Measurements from ENCODE around the gene RAD51D. TPM values are rescaled to one million over a fixed set of nuclear protein-coding genes. Genes with fewer than 3 reads are reported as not detected.

The RAD51D gene
- polyA plus RNA-seq, 2 of the 4 experiments (the other 2 are of a cell fraction) = 18.4 to 23.8 TPM

DNA sequence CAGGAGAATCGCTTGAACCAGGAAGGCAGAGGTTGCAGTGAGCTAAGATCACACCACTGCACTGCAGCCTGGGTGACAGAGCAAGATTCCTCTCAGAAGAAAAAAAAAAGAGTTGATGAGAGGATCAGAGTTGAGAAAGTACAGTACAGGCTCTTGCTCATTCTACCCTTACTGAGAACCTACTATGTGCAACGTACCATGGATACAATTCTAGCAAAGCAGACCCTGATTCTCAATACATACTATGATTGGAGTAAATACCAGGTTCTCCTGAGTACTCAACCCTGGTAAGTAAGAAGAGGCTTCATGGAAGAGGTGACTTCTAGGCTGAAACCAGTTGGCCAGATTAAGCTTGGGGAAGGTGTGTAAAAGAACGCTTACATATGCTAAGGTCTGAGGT lies 57.4 kb downstream of the RAD51D start:
- ChIA-PET POLR2A (interaction anchor here (1.5 to 1.8 kb wide), 2 partner anchors 17 to 20 kb away, joined by 5 to 10 read pairs; no protein-coding TSS in a partner anchor), CTCF (interaction anchor here (0.6 to 5.2 kb wide), 7 partner anchors 23 to 1086 kb away, joined by 3 to 38 read pairs (median 9); partner anchors contain the start of gene RAD51D)
- Histone ChIP-seq H3K9me3 (no peaks in the 10 kb centered on the region), H3K27ac (peak overlapping the region; percentile 92 to 93), H3K4me1 (peaks cover 50% of the 10 kb centered on the region), H3K4me3 (peak overlapping the region; percentile 38), H3K4me2 (peak overlapping the region; percentile 78)
- ATAC-seq (no peak), DNase-seq (ENCODE audit: low read depth in 1 of 2, low spot score in 1 of 2) (no peak), FAIRE-seq (no peak)
- TF ChIP-seq EHF (CRISPR knock-in tag; IDR thresholded peaks at IDR 0.05) (no peak), HOXB5 (CRISPR knock-in tag; IDR thresholded peaks at IDR 0.05) (no peak), TP53 (CRISPR knock-in tag; IDR thresholded peaks at IDR 0.05) (0 out of 2 replicates have a peak, but pooled peaks have one; percentile 44), RAD21 (conservative IDR thresholded peaks at IDR 0.05 in 1 of 2, IDR thresholded peaks at IDR 0.05 in 1 of 2) (no peak), EP300 (IDR thresholded peaks at IDR 0.05) (no peak), ZNF302 (CRISPR knock-in tag; IDR thresholded peaks at IDR 0.05) (no peak)
- TF ChIP-seq, protein P1, sequence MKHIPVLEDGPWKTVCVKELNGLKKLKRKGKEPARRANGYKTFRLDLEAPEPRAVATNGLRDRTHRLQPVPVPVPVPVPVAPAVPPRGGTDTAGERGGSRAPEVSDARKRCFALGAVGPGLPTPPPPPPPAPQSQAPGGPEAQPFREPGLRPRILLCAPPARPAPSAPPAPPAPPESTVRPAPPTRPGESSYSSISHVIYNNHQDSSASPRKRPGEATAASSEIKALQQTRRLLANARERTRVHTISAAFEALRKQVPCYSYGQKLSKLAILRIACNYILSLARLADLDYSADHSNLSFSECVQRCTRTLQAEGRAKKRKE (CRISPR knock-in tag; IDR thresholded peaks at IDR 0.05; ENCODE audit: low read depth) = no peak
- TF ChIP-seq, protein P2, sequence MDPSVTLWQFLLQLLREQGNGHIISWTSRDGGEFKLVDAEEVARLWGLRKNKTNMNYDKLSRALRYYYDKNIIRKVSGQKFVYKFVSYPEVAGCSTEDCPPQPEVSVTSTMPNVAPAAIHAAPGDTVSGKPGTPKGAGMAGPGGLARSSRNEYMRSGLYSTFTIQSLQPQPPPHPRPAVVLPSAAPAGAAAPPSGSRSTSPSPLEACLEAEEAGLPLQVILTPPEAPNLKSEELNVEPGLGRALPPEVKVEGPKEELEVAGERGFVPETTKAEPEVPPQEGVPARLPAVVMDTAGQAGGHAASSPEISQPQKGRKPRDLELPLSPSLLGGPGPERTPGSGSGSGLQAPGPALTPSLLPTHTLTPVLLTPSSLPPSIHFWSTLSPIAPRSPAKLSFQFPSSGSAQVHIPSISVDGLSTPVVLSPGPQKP (IDR thresholded peaks at IDR 0.05; ENCODE audit: low read depth, low read length) = no peak
- 93% methylated on average over 3 of the region's 3 CpGs for WGBS (ENCODE audit: missing lambda C conversion rate)

DNA sequence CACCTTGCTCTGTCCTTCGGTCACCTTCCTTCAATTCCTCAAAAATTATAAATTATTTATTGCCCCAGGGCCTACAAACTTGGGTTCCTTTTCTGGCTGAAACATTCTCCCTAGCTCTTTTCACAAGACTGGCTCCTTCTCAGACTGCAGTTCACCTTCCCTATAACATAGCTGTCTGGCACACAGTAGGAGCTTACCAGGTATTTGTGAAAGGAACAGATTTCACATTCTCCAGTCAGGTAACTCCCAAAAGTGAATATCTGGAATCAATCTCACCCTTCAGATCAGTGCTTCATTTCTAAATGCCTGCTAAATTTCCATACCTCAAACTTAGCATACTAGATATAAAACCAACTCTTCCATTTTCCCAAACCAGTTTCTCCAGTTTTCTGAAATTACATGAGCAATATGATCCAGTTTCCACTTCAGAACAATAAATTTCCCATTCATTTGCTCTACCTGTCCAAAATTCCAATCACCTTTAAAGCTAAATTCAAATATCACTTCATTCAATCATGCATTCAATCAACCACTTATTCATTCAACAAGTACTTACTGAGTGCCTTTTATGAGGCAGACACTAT lies 62.2 kb downstream of the RAD51D start:
- TF ChIP-seq, protein P3, sequence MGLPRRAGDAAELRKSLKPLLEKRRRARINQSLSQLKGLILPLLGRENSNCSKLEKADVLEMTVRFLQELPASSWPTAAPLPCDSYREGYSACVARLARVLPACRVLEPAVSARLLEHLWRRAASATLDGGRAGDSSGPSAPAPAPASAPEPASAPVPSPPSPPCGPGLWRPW (IDR thresholded peaks at IDR 0.05) = no peak
- TF ChIP-seq FOSL2 (IDR thresholded peaks at IDR 0.05) (no peak), FOSL2 (CRISPR knock-in tag; IDR thresholded peaks at IDR 0.05) (no peak), CHD4 (IDR thresholded peaks at IDR 0.05; ENCODE audit: borderline replicate concordance) (no peak), ZSCAN20 (CRISPR knock-in tag; IDR thresholded peaks at IDR 0.05) (no peak), KDM1A (IDR thresholded peaks at IDR 0.05; ENCODE audit: low read depth) (no peak), RCOR1 (IDR thresholded peaks at IDR 0.05; ENCODE audit: low read depth, low read length) (no peak), GATA3 (IDR thresholded peaks at IDR 0.05; ENCODE audit: borderline replicate concordance) (no peak), NFE2L2 (conservative IDR thresholded peaks at IDR 0.05; ENCODE audit: low read length) (no peak), ESRRA (IDR thresholded peaks at IDR 0.05; ENCODE audit: borderline replicate concordance, low read length) (no peak)
- TF ChIP-seq, protein P4, sequence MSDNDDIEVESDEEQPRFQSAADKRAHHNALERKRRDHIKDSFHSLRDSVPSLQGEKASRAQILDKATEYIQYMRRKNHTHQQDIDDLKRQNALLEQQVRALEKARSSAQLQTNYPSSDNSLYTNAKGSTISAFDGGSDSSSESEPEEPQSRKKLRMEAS (IDR thresholded peaks at IDR 0.05) = no peak
- TF ChIP-seq, protein P5, sequence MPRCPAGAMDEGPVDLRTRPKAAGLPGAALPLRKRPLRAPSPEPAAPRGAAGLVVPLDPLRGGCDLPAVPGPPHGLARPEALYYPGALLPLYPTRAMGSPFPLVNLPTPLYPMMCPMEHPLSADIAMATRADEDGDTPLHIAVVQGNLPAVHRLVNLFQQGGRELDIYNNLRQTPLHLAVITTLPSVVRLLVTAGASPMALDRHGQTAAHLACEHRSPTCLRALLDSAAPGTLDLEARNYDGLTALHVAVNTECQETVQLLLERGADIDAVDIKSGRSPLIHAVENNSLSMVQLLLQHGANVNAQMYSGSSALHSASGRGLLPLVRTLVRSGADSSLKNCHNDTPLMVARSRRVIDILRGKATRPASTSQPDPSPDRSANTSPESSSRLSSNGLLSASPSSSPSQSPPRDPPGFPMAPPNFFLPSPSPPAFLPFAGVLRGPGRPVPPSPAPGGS (IDR thresholded peaks at IDR 0.05) = no peak
- TF ChIP-seq, protein P2 (IDR thresholded peaks at IDR 0.05; ENCODE audit: low read depth, low read length) = no peak
- TF ChIP-seq, protein P1 (CRISPR knock-in tag; IDR thresholded peaks at IDR 0.05; ENCODE audit: low read depth) = no peak
- ATAC-seq = no peak
- 0 out of 6 replicates have a peak overlapping the region, but pooled peaks of 1 of the 2 experiments have one; percentile 0 for H3K27ac ChIP-seq
- no peak overlapping the region for H3K4me2 ChIP-seq
- DNase-seq (ENCODE audit: low read depth in 1 of 2, low spot score in 1 of 2) = no peak
- ChIA-PET CTCF (interaction anchor here (0.6 to 2.5 kb wide), 5 partner anchors 20 to 62 kb away, joined by 3 to 13 read pairs (median 6); partner anchors contain the start of gene RAD51D), POLR2A (no interaction called here)
- no peak for FAIRE-seq
- no peak overlapping the region for H3K4me3 ChIP-seq
- 100% methylated on average over 1 of the region's 1 CpG for WGBS (ENCODE audit: missing lambda C conversion rate)
- H3K4me1 ChIP-seq = peaks cover 20% of the 10 kb centered on the region
- no peaks in the 10 kb centered on the region for H3K9me3 ChIP-seq
